Tibial artery (tissue), 4 donors: ENCODE measurements around the gene SNW1.

Experiments
- DNase-seq, 2 donors: peaks; one replicate each; pipeline ENCODE4 v3.0.0-alpha.2; 2019
- H3K27ac ChIP-seq, 2 donors: fragments of 200-600 bp; sonication (generic) in 1 of 2; 1 replicate in 1 of 2; 2 replicates in 1 of 2; pipeline ENCODE4 v1.5.1; 2018 to 2019; ENCODE audit warnings: mild to moderate bottlenecking in 1 of 2
- H3K27me3 ChIP-seq, 2 donors: fragments of 200-600 bp; sonication (generic) in 1 of 2; one replicate each; pipeline versions ENCODE4 v1.5.1 to v1.6.0; 2016 to 2019
- H3K36me3 ChIP-seq, 3 donors: fragments of 200-600 bp; sonication (generic) in 2 of 3; one replicate each; pipeline ENCODE4 v1.5.1; 2016 to 2019; ENCODE audit warnings: mild to moderate bottlenecking in 2 of 3
- H3K4me1 ChIP-seq, 4 donors: fragments of 200-600 bp; sonication (generic) in 2 of 4; 1 replicate in 3 of 4; 2 replicates in 1 of 4; pipeline ENCODE4 v1.5.1; 2016 to 2019
- H3K4me3 ChIP-seq, 2 donors: fragments of 200-600 bp; sonication (generic) in 1 of 2; 1 replicate in 1 of 2; 2 replicates in 1 of 2; pipeline ENCODE4 v1.5.1; 2018 to 2019; ENCODE audit warnings: mild to moderate bottlenecking in 2 of 2
- H3K9me3 ChIP-seq, 3 donors: fragments of 200-600 bp; sonication (generic) in 1 of 3; one replicate each; pipeline ENCODE4 v1.5.1; 2016 to 2019
- CTCF ChIP-seq, 2 experiments: fragments of 200-600 bp in 1 of 2; fragments of 450-650 bp in 1 of 2; IDR thresholded peaks; one replicate each; pipeline ENCODE4 v1.5.1; 2017 to 2019; ENCODE audit warnings: antibody characterized with exemption in 2 of 2, mild to moderate bottlenecking in 1 of 2, moderate library complexity in 1 of 2
- intact Hi-C: fragments of 100-400 bp; cut with DNase I; formaldehyde crosslinking; loops from one replicate; pipeline ENCODE4 v1.15.0; 2023; ENCODE audit warnings: low total_unique reads

SNW1 gene

DNA sequence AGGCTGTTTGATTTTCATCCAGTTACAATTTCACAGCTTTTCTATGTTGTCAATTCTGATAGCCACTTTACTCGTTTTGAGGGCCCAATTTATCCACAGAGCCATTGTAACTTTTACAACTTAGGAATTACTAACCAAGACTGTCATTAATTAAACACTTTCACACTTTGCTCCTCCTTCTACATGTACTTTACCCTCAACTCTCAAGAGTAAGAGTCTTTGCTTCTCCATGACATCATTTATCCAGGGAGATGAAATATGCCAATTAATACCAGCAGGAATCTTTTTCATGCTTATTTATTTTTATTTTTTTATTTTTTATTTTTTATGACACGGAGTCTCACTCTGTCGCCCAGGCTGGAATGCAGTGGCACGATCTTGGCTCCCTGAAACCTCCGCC, 39.5 kb downstream of the SNW1 start:
- Histone ChIP-seq H3K36me3 (peaks cover 81 to 100% (median 85%) of the 10 kb centered on the region in 3 donors), H3K27me3 (no peaks in the 10 kb centered on the region), H3K4me3 (no peak overlapping the region), H3K27ac (no peak overlapping the region), H3K4me1 (no peaks in the 10 kb centered on the region), H3K9me3 (no peaks in the 10 kb centered on the region)
- intact Hi-C loops = no loop called here
- no peak for TF ChIP-seq CTCF (IDR thresholded peaks at IDR 0.05)
- DNase-seq = no peak

DNA sequence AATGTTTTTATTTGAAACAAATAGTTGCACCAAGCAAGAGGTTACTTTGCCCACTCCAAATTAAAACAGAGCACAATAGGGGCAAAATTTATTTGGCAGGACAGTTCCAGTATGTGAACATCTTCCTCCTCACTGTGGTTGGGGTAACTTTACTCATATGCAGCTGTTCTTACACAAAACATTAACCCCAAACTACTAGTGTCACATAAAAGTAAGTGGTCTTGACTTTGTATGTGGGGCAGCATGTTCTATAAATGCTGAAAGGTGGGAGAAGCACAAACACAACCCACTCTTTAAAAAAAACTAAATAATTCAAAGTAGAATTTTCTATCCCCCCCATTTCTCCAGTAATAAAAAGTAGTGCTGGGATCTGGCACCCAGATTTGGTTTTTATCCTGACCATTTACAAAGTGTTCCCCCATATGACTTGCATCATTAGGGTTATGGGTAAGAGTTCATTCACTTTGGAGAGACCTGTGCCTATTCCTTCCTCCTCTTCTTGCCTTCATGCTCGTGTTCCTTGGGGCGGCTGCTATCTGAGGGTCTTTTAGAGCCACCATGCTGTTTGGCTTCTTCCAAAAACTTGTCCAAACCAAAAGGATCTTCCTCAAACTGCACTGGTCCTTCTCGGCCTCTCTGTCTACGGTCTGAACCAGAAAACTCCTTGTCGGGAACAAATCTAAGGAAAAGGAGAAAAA, 43.2 kb downstream of the SNW1 start:
- Histone ChIP-seq H3K9me3 (no peaks in the 10 kb centered on the region), H3K4me3 (no peak overlapping the region), H3K27me3 (no peaks in the 10 kb centered on the region), H3K36me3 (peaks cover 75 to 98% (median 80%) of the 10 kb centered on the region in 3 donors), H3K27ac (no peak overlapping the region), H3K4me1 (no peaks in the 10 kb centered on the region)
- no peak for DNase-seq
- TF ChIP-seq CTCF (IDR thresholded peaks at IDR 0.05) = no peak
- intact Hi-C loops = no loop called here

- H3K36me3 ChIP-seq = peaks cover 66 to 94% (median 79%) of the 10 kb centered on the region in 3 donors
- H3K9me3 ChIP-seq = no peaks in the 10 kb centered on the region
- no peak overlapping the region for H3K27ac ChIP-seq
- TF ChIP-seq CTCF (IDR thresholded peaks at IDR 0.05) = no peak
- intact Hi-C loops = no loop called here
- H3K4me1 ChIP-seq = no peaks in the 10 kb centered on the region
- DNase-seq = no peak
- H3K27me3 ChIP-seq = no peaks in the 10 kb centered on the region
- no peak overlapping the region for H3K4me3 ChIP-seq
Measured at GRCh38 chr14:77714926-77715325, 46.0 kb downstream of the SNW1 start.

DNA sequence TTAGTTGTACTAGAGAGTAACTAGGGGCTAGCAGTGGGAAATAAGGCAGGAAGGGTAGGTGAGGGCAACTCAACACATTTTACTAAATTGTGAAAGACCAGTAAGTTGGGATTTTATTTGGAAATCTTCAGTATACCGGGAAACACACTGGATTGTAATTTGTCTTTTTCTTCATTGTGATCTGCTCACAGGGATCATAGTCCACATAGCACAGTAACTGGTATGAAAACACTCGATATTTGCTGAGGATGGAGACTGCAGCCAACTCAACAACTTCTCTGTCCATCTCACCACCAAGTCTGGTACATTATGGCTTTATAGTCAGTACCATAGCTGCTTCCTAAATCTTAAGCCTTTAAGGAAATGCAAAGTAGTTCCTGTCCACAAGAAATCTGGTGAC, 50.6 kb downstream of the SNW1 start:
- Histone ChIP-seq H3K27ac (no peak overlapping the region), H3K4me3 (no peak overlapping the region), H3K4me1 (peaks cover 0 to 34% (median 26%) of the 10 kb centered on the region in 4 donors), H3K9me3 (no peaks in the 10 kb centered on the region), H3K27me3 (no peaks in the 10 kb centered on the region), H3K36me3 (peaks cover 34 to 52% (median 35%) of the 10 kb centered on the region in 3 donors)
- intact Hi-C loops = no loop called here
- no peak for TF ChIP-seq CTCF (IDR thresholded peaks at IDR 0.05)
- no peak for DNase-seq

DNA sequence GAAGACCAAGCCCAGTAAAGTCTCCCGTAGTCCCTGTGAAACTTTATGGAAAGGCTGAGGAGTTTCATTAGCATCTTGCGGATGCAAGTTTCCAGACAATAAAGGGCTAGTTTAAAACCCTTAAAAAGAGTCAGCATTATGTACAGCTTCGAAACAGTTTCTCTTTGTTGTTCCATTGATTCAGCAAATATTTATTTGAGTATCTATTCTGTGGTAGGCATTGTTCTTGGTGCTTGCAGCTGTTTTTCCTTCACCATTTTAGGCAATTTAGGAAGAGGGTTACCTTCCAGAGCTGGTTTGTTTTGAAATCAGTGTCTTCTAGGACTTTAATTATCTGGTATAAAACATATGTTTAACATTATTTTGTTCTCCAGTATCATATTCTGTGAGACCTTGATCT, 51.5 kb downstream of the SNW1 start:
- peaks cover 0 to 34% (median 26%) of the 10 kb centered on the region in 4 donors for H3K4me1 ChIP-seq
- intact Hi-C loops = loop anchor here (2.0 to 5.0 kb wide), 3 partner anchors 43 to 252 kb away; partner anchors contain the start of genes AHSA1 and VIPAS39
- H3K4me3 ChIP-seq = no peak overlapping the region
- H3K27me3 ChIP-seq = no peaks in the 10 kb centered on the region
- H3K9me3 ChIP-seq = no peaks in the 10 kb centered on the region
- peaks cover 25 to 53% (median 36%) of the 10 kb centered on the region in 3 donors for H3K36me3 ChIP-seq
- no peak for TF ChIP-seq CTCF (IDR thresholded peaks at IDR 0.05)
- DNase-seq = no peak
- H3K27ac ChIP-seq = no peak overlapping the region
